Prostate gland (tissue), 2 donors: ENCODE results near the gene PAIP2B. TPM values are rescaled to one million over a fixed set of nuclear protein-coding genes. Genes with fewer than 3 reads are reported as not detected.

Source experiments
- DNase-seq: peaks from one replicate; pipeline ENCODE4 v3.0.0-alpha.2; 2019; ENCODE audit warnings: low spot score
- H3K27ac ChIP-seq, 2 donors: fragments of 200-600 bp; sonication (generic); 2 replicates each; pipeline ENCODE4 v1.5.1; 2017 to 2019
- H3K27me3 ChIP-seq: fragments of 200-600 bp; sonication (generic); replicated peaks from 2 replicates; pipeline ENCODE4 v1.5.1; 2019; ENCODE audit not compliant: insufficient read depth
- H3K36me3 ChIP-seq, 2 donors: fragments of 200-600 bp; sonication (generic); 1 replicate in 1 of 2; 2 replicates in 1 of 2; pipeline versions ENCODE4 v1.5.1 to v1.8.1; 2017 to 2019
- H3K4me1 ChIP-seq: fragments of 200-600 bp; sonication (generic); replicated peaks from 2 replicates; pipeline ENCODE4 v1.5.1; 2019
- H3K4me3 ChIP-seq, 2 donors: fragments of 200-600 bp; sonication (generic); 2 replicates each; pipeline ENCODE4 v1.5.1; 2017 to 2019
- H3K9me3 ChIP-seq: fragments of 200-600 bp; sonication (generic); 2 replicates; pipeline ENCODE4 v1.5.1; 2017
- CTCF ChIP-seq, 4 experiments: fragments of 200-600 bp in 2 of 4; fragments of 450-650 bp in 2 of 4; sonication (generic) in 2 of 4; IDR thresholded peaks; 1 replicate in 3 of 4; 2 replicates in 1 of 4; pipeline ENCODE4 v1.5.1; 2016 to 2019; ENCODE audit warnings: antibody characterized with exemption in 4 of 4, mild to moderate bottlenecking in 2 of 4, moderate library complexity in 2 of 4
- POLR2A ChIP-seq: fragments of 450-650 bp; IDR thresholded peaks from one replicate; pipeline ENCODE4 v1.6.1; 2016; ENCODE audit warnings: antibody characterized with exemption, mild to moderate bottlenecking
- POLR2AphosphoS5 ChIP-seq: sonication (generic); formaldehyde crosslinking; IDR thresholded peaks from one replicate; pipeline ENCODE4 v1.6.1; 2017; ENCODE audit warnings: antibody characterized with exemption
- WGBS: methylation state at CpG from one replicate; pipeline ENCODE4 v1.1.5; 2018; 5-methylcytosine and 5-hydroxymethylcytosine counted together
- intact Hi-C: fragments of 100-400 bp; cut with DNase I; formaldehyde crosslinking; loops from one replicate; pipeline ENCODE4 v1.14.2; 2022
- total RNA-seq, 2 donors: library from RNA; depleted of rRNA; stranded (reverse); fragments of >200 nt; gene quantifications; one replicate each; pipeline ENCODE4 v1.1.0, GENCODE V29; 2016

The PAIP2B gene
- total RNA-seq, 2 donors from 2014 or later: 5.9 to 12.8 TPM

- no peaks in the 10 kb centered on the region for H3K9me3 ChIP-seq
- no peak overlapping the region for H3K27ac ChIP-seq
- DNase-seq: no peak
- no peaks in the 10 kb centered on the region for H3K27me3 ChIP-seq
- peaks cover 4% of the 10 kb centered on the region for H3K4me1 ChIP-seq
- intact Hi-C loops: no loop called here
- H3K4me3 ChIP-seq: no peak overlapping the region
- H3K36me3 ChIP-seq: no peaks in the 10 kb centered on the region
- TF ChIP-seq POLR2AphosphoS5 (no peak), CTCF (IDR thresholded peaks at IDR 0.05) (no peak), POLR2A (no peak)
- 87% methylated on average over 2 of the region's 2 CpGs for WGBS
Measured at GRCh38 chr2:71212336-71212735, 14.6 kb downstream of the PAIP2B start.

GRCh38 chr2:71210292-71210691, 16.6 kb downstream of the PAIP2B start:
- H3K27ac ChIP-seq: peak overlapping the region in 1 of 2 donors; percentile 48
- intact Hi-C loops: no loop called here
- no peaks in the 10 kb centered on the region for H3K27me3 ChIP-seq
- H3K9me3 ChIP-seq: no peaks in the 10 kb centered on the region
- DNase-seq: no peak
- TF ChIP-seq POLR2A (no peak), POLR2AphosphoS5 (peak; percentile 71), CTCF (IDR thresholded peaks at IDR 0.05) (no peak)
- no peaks in the 10 kb centered on the region for H3K36me3 ChIP-seq
- H3K4me3 ChIP-seq: no peak overlapping the region
- WGBS: 75% methylated on average over 3 of the region's 3 CpGs
- peaks cover 4% of the 10 kb centered on the region for H3K4me1 ChIP-seq

GRCh38 chr2:71208756-71209155, 18.1 kb downstream of the PAIP2B start:
- Histone ChIP-seq H3K9me3 (no peaks in the 10 kb centered on the region), H3K27me3 (no peaks in the 10 kb centered on the region), H3K4me3 (no peak overlapping the region), H3K4me1 (peaks cover 4% of the 10 kb centered on the region), H3K36me3 (no peaks in the 10 kb centered on the region), H3K27ac (no peak overlapping the region)
- WGBS: 70% methylated on average over 2 of the region's 2 CpGs
- intact Hi-C loops: no loop called here
- DNase-seq: no peak
- no peak for TF ChIP-seq POLR2A
- no peak for TF ChIP-seq CTCF (IDR thresholded peaks at IDR 0.05)
- no peak for TF ChIP-seq POLR2AphosphoS5

- DNase-seq: no peak
- H3K4me3 ChIP-seq: no peak overlapping the region
- 93% methylated on average over 1 of the region's 1 CpG for WGBS
- no peaks in the 10 kb centered on the region for H3K9me3 ChIP-seq
- no peaks in the 10 kb centered on the region for H3K27me3 ChIP-seq
- intact Hi-C loops: no loop called here
- peaks cover 4% of the 10 kb centered on the region for H3K4me1 ChIP-seq
- TF ChIP-seq CTCF (IDR thresholded peaks at IDR 0.05): no peak
- no peak for TF ChIP-seq POLR2A
- TF ChIP-seq POLR2AphosphoS5: no peak
- no peak overlapping the region for H3K27ac ChIP-seq
- no peaks in the 10 kb centered on the region for H3K36me3 ChIP-seq
Measured at GRCh38 chr2:71207601-71208000, 19.3 kb downstream of the PAIP2B start.

- H3K9me3 ChIP-seq: no peaks in the 10 kb centered on the region
- no peak overlapping the region for H3K4me3 ChIP-seq
- DNase-seq: no peak
- intact Hi-C loops: no loop called here
- peaks cover 4% of the 10 kb centered on the region for H3K4me1 ChIP-seq
- no peaks in the 10 kb centered on the region for H3K36me3 ChIP-seq
- TF ChIP-seq CTCF (IDR thresholded peaks at IDR 0.05): no peak
- TF ChIP-seq POLR2AphosphoS5: no peak
- no peak for TF ChIP-seq POLR2A
- H3K27ac ChIP-seq: no peak overlapping the region
- no peaks in the 10 kb centered on the region for H3K27me3 ChIP-seq
Measured at GRCh38 chr2:71206271-71206670, 20.6 kb downstream of the PAIP2B start.
